ENCODE data around the gene CAMKMT.

- TF ChIP-seq CTCF (IDR thresholded peaks at IDR 0.05) (no peak), POLR2A (IDR thresholded peaks at IDR 0.05) (no peak)
Measured at GRCh38 chr2:44655401-44655864, 293.7 kb downstream of the CAMKMT start.

Data from Peyer's patch (tissue), 4 donors.